Endothelial cell of umbilical vein (primary cell): Measurements from ENCODE around the gene ANKRD49. TPM values are rescaled to one million over a fixed set of nuclear protein-coding genes. Genes with fewer than 3 reads are reported as not detected.

Experiments
- BruUV-seq: library from RNA; stranded (reverse); fragments of 400-500 nt; replicated peaks from 2 replicates; lab custom pipeline; 2021; lab: Mats Ljungman, UMichigan
- CTCF ChIA-PET: fragments of 300-600, 350-600 bp; sonication (Branson Sonifier 250); formaldehyde crosslinking; loops from one replicate; lab custom pipeline; 2021; ENCODE audit warnings: antibody characterized with exemption, inconsistent platforms; lab: Charles Lee
- POLR2A ChIA-PET: fragments of 300-600, 350-600 bp; sonication (Branson Sonifier 250); formaldehyde crosslinking; loops from one replicate; lab custom pipeline; 2021; ENCODE audit warnings: antibody characterized with exemption, inconsistent platforms; lab: Charles Lee
- DNase-seq: peaks from one replicate; pipeline ENCODE4 v3.0.0-alpha.2; 2011; ENCODE audit warnings: low read depth, low spot score
- FAIRE-seq: peaks from 2 replicates; lab custom pipeline; 2011; peaks lifted over from hg19 to GRCh38; lab: Jason Lieb, UNC
- H2AFZ ChIP-seq: 2 replicates; pipeline ENCODE4 v1.6.0; 2012; ENCODE audit warnings: low read depth, low read length, control low read depth, inconsistent platforms
- H3K27ac ChIP-seq: 2 replicates; pipeline ENCODE4 v1.5.1; 2011; ENCODE audit warnings: low read depth, mild to moderate bottlenecking, control low read depth, low read length, moderate library complexity; ENCODE audit not compliant: insufficient read depth
- H3K27me3 ChIP-seq, 2 experiments: 2 replicates each; pipeline versions ENCODE4 v1.6.0 to v1.6.1; 2011; ENCODE audit warnings: low read length in 2 of 2, mixed read lengths in 1 of 2; ENCODE audit not compliant: control insufficient read depth in 2 of 2, insufficient read depth in 2 of 2
- H3K36me3 ChIP-seq, 2 experiments: 2 replicates in 1 of 2; 3 replicates in 1 of 2; pipeline ENCODE4 v1.5.1; 2011; ENCODE audit warnings: low read length in 2 of 2, mild to moderate bottlenecking in 1 of 2, moderate library complexity in 1 of 2; ENCODE audit not compliant: control insufficient read depth in 2 of 2, insufficient read depth in 2 of 2; ENCODE audit errors: extremely low read depth in 1 of 2
- H3K4me1 ChIP-seq: 3 replicates; pipeline ENCODE4 v1.5.1; 2011; ENCODE audit warnings: mild to moderate bottlenecking, low read length; ENCODE audit not compliant: control insufficient read depth, insufficient read depth; ENCODE audit errors: extremely low read depth
- H3K4me2 ChIP-seq: 2 replicates; pipeline ENCODE4 v1.6.1; 2011; ENCODE audit warnings: low read length, control low read depth, mixed read lengths; ENCODE audit not compliant: insufficient read depth
- H3K4me3 ChIP-seq, 3 experiments: fragments of 200-600 bp in 1 of 3; sonication (generic), shearing (Covaris generic) in 1 of 3; replicated peaks in 1 of 3; 2 replicates each; pipeline ENCODE4 v1.5.1; 2011 to 2016; ENCODE audit warnings: control low read depth in 3 of 3, low read length in 3 of 3, mild to moderate bottlenecking in 2 of 3, inconsistent platforms in 1 of 3, low read depth in 1 of 3, moderate library complexity in 1 of 3; ENCODE audit not compliant: insufficient read depth in 1 of 3
- H3K79me2 ChIP-seq: 2 replicates; pipeline ENCODE4 v1.6.0; 2012; ENCODE audit warnings: low read length, inconsistent platforms; ENCODE audit not compliant: control insufficient read depth, insufficient read depth
- H3K9ac ChIP-seq: replicated peaks from 2 replicates; pipeline ENCODE3; 2011; ENCODE audit warnings: low read length, control low read depth; ENCODE audit not compliant: insufficient read depth; ENCODE audit errors: extremely low read depth
- H3K9me1 ChIP-seq: replicated peaks from 3 replicates; pipeline ENCODE4 v1.6.0; 2011; ENCODE audit warnings: mild to moderate bottlenecking, low read length; ENCODE audit not compliant: control insufficient read depth, insufficient read depth; ENCODE audit errors: extremely low read depth
- H3K9me3 ChIP-seq: replicated peaks from 2 replicates; pipeline ENCODE4 v1.5.1; 2012; ENCODE audit warnings: low read length, inconsistent platforms; ENCODE audit not compliant: control insufficient read depth, insufficient read depth
- H4K20me1 ChIP-seq: replicated peaks from 2 replicates; pipeline ENCODE3; 2011; ENCODE audit warnings: mild to moderate bottlenecking, low read length; ENCODE audit not compliant: control insufficient read depth, insufficient read depth; ENCODE audit errors: extremely low read depth
- EZH2 ChIP-seq: IDR thresholded peaks from 2 replicates; pipeline ENCODE4 v1.6.1; 2012; ENCODE audit warnings: borderline replicate concordance, low read depth, mild to moderate bottlenecking, moderate library complexity, low read length, inconsistent platforms; ENCODE audit not compliant: severe bottlenecking
- FOS ChIP-seq: IDR thresholded peaks from 2 replicates; pipeline ENCODE4 v1.6.1; 2011; ENCODE audit warnings: mild to moderate bottlenecking, low read length, moderate library complexity, borderline replicate concordance; ENCODE audit not compliant: insufficient read depth
- GATA2 ChIP-seq: IDR thresholded peaks from 2 replicates; pipeline ENCODE4 v1.7.0; 2011; ENCODE audit warnings: low read depth, mild to moderate bottlenecking, moderate library complexity, mixed read lengths, low read length; ENCODE audit not compliant: insufficient read length, insufficient read depth
- JUN ChIP-seq: IDR thresholded peaks from 2 replicates; pipeline ENCODE4 v1.6.1; 2011; ENCODE audit warnings: borderline replicate concordance, low read depth; ENCODE audit not compliant: insufficient read length, insufficient read depth
- MYC ChIP-seq: IDR thresholded peaks from one replicate; pipeline ENCODE4 v1.6.1; 2011; ENCODE audit warnings: mild to moderate bottlenecking, low read depth, low read length
- POLR2A ChIP-seq: IDR thresholded peaks from 2 replicates; pipeline ENCODE4 v1.6.1; 2012; ENCODE audit warnings: low read depth, mild to moderate bottlenecking, control low read depth, low read length
- POLR2AphosphoS5 ChIP-seq: IDR thresholded peaks from 2 replicates; pipeline ENCODE4 v1.6.1; 2012; ENCODE audit warnings: low read depth, mild to moderate bottlenecking, control low read depth, low read length, moderate library complexity; ENCODE audit not compliant: insufficient read depth
- dilution Hi-C: fragments of 300-500 bp; cut with MboI; formaldehyde crosslinking; loops from one replicate; pipeline ENCODE4 v1.15.0; 2019; ENCODE audit warnings: low sequenced_read_pairs; ENCODE audit not compliant: extremely low pct_ligation_motif_present
- intact Hi-C: fragments of 100-400 bp; cut with micrococcal nuclease; formaldehyde crosslinking; loops from one replicate; pipeline ENCODE4 v1.10.0; 2022
- polyA plus RNA-seq, 4 experiments: library from polyadenylated mRNA; depleted of rRNA in 3 of 4; stranded (reverse) in 3 of 4; unstranded in 1 of 4; fragments of >200 nt; gene quantifications; 2 replicates each; pipeline versions ENCODE4 v1.2.1 to v1.2.3, GENCODE V29; 2011 to 2012; ENCODE audit warnings: missing spikeins in 1 of 4
- total RNA-seq: library from RNA; stranded (reverse); gene quantifications from 2 replicates; pipeline ENCODE4 v1.2.3, GENCODE V29; 2021
- TF ChIP-seq, protein P1 (sequence below): IDR thresholded peaks from 2 replicates; pipeline ENCODE4 v1.6.1; 2011; ENCODE audit not compliant: insufficient read depth, insufficient read length
- TF ChIP-seq, protein P2 (sequence below), 2 donors: IDR thresholded peaks; 1 replicate in 1 of 2; 2 replicates in 1 of 2; pipeline ENCODE4 v1.5.1; 2011; ENCODE audit warnings: low read length in 2 of 2, mild to moderate bottlenecking in 2 of 2, moderate library complexity in 2 of 2, control low read depth in 1 of 2, inconsistent platforms in 1 of 2, low read depth in 1 of 2; ENCODE audit not compliant: insufficient read depth in 1 of 2; ENCODE audit errors: extremely low read depth in 1 of 2

Gene ANKRD49
- total and polyA plus RNA-seq, 2 donors (not counting 3 experiments of a cell fraction or from before 2014, with no cell fraction given) = 6.0 to 7.6 TPM

DNA sequence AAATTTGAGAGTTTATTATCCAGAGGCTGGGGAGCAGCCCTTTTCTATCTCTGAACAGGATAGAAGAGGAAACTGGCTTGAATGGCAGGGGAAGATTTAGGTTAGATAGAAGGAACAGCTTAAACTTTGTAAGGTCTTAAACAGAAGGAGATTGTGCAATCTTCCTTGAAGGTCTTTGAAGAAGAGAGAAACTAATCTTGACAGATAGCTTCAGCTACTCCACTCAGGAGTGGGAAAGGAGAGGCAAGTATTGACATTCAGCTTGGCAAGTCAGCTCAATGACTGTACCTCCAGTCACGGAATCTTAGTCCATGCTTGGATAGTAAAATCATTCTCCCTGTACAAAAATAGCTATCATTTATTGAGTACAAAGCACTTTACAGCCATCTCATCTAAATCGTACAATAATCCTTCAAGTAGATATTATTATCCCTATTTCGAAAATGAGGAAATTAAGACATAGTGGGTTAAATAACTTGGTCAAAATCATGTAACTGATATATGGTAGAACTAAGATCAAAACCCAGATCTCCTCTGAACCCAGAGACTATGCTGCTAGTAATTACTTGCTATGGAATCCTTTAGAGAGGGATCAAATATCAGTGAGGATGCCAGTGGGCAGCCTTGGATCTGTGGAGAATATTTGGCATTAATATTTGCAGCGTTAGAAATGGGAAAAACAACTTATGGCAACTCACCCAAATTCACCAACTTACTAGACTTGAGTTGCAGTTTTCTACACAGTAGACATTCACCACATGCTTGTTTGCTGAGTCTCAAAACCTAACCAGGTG lies 33.1 kb downstream of the ANKRD49 start:
- dilution Hi-C loops (no loop called here), intact Hi-C loops (no loop called here)
- Histone ChIP-seq H3K9me3 (no peaks in the 10 kb centered on the region), H4K20me1 (no peaks in the 10 kb centered on the region), H3K9me1 (no peaks in the 10 kb centered on the region), H3K4me3 (no peak overlapping the region), H3K36me3 (no peaks in the 10 kb centered on the region), H3K4me2 (no peak overlapping the region), H3K4me1 (no peaks in the 10 kb centered on the region), H3K79me2 (no peaks in the 10 kb centered on the region), H3K27ac (no peak overlapping the region), H3K9ac (no peak overlapping the region), H2AFZ (no peak overlapping the region), H3K27me3 (peaks cover 0 to 3% of the 10 kb centered on the region in 2 experiments)
- FAIRE-seq = no peak
- TF ChIP-seq FOS (no peak), MYC (no peak), GATA2 (no peak), EZH2 (no peak), POLR2AphosphoS5 (no peak), POLR2A (no peak), JUN (no peak)
- TF ChIP-seq, protein P1, sequence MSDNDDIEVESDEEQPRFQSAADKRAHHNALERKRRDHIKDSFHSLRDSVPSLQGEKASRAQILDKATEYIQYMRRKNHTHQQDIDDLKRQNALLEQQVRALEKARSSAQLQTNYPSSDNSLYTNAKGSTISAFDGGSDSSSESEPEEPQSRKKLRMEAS = no peak
- TF ChIP-seq, protein P2, sequence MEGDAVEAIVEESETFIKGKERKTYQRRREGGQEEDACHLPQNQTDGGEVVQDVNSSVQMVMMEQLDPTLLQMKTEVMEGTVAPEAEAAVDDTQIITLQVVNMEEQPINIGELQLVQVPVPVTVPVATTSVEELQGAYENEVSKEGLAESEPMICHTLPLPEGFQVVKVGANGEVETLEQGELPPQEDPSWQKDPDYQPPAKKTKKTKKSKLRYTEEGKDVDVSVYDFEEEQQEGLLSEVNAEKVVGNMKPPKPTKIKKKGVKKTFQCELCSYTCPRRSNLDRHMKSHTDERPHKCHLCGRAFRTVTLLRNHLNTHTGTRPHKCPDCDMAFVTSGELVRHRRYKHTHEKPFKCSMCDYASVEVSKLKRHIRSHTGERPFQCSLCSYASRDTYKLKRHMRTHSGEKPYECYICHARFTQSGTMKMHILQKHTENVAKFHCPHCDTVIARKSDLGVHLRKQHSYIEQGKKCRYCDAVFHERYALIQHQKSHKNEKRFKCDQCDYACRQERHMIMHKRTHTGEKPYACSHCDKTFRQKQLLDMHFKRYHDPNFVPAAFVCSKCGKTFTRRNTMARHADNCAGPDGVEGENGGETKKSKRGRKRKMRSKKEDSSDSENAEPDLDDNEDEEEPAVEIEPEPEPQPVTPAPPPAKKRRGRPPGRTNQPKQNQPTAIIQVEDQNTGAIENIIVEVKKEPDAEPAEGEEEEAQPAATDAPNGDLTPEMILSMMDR (IDR thresholded peaks at IDR 0.05; ENCODE audit: extremely low read depth in 1 of 2, insufficient read depth in 1 of 2, low read depth in 1 of 2, low read length in 2 of 2) = no peak
- ChIA-PET CTCF (interaction anchor here (1.2 to 1.3 kb wide), 4 partner anchors 11 to 606 kb away, joined by 3 to 4 read pairs (median 3); no protein-coding TSS in a partner anchor), POLR2A (no interaction called here)
- BruUV-seq = no TSS peak
- no peak for DNase-seq
